KBM-7 (cell line): ENCODE data around the gene CEP164.
A peak's percentile ranks its signal among the peaks of the same experiment; 100 is the strongest.
"Not testable (repeated sequence)": the region's sequence is repeated elsewhere in the genome, so short reads cannot be mapped to it uniquely, and the experiment has no call there.

Experiments
- DNase-seq: peaks from one replicate; pipeline ENCODE4 v3.0.0-alpha.2; 2015
- in situ Hi-C: fragments of 300-500 bp; cut with MboI; formaldehyde crosslinking; loops from 2 replicates; pipeline ENCODE4 v1.14.3; 2020; ENCODE audit warnings: low sequenced_read_pairs, low pct_unique_long_range_greater_than_20kb, mixed read lengths

CEP164 gene

DNA sequence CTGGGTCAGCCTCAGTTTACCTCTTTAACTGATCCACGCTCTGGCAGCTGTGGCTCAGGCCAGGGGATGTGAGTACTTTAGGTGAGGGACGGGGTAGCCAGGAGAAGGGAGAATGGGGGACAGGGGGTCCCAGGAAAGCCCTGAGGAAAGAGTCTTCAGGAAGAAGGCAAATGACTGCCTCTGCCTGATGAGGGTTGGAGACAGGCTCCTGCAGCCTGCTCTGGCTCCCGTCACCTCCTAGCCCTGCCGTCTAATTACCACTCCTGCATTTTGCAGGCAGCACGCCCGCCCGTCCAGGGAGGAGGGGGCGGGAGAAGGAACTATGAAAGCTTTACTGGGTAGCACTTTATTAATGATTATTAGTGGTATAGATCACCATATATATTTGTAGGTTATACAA, 116.6 kb downstream of the CEP164 start:
- in situ Hi-C loops: loop anchor here (25.0 kb wide), 1 partner anchor 493 kb away; the partner anchor contains the start of gene TMPRSS13
- DNase-seq: no peak

DNA sequence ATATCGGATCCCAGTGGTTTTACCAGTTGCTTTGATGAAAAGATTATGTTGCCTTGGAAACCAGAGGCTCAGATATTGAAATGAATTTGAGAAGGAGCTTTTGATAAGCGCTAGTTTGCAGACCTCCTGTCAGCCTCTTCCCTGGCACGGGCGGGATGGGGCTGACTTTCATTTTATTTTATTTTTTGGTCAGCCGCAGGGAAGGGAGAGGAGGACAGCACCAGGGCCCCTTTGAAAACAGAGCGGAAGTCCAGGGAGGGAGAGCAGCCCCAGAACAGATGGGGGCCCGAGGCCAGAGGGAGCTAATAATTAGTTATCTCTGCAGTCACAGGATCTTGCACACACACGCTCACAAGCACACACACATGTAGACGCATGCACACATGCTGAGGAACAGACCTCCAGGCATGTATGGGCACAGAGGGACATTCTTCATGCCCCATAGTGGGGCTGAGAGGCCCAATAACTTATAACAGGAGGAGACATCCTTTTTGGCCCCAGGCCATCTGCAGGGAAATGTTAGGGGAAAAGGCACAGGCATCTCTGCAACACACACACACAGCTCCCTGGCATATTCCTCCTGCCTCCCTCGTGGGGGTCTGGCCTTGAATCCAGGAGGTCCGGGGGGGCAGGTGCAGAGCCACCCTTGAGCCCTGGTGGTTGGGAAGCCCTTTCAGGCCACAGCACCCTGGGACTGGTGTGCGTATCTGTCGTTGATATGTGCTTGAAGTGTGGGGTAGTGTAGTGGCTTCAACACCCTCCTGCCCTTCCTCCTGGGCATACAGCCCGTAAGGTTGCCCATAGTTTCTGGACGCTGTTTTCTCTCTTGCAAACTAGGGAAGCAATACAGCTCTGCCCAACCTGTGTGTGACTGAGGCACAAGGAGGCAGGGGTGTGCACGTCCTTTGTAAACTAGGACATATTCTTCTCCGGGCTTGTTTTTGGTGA, 117.3 kb downstream of the CEP164 start:
- in situ Hi-C loops: loop anchor here (25.0 kb wide), 1 partner anchor 492 kb away; the partner anchor contains the start of gene TMPRSS13
- no peak for DNase-seq

DNA sequence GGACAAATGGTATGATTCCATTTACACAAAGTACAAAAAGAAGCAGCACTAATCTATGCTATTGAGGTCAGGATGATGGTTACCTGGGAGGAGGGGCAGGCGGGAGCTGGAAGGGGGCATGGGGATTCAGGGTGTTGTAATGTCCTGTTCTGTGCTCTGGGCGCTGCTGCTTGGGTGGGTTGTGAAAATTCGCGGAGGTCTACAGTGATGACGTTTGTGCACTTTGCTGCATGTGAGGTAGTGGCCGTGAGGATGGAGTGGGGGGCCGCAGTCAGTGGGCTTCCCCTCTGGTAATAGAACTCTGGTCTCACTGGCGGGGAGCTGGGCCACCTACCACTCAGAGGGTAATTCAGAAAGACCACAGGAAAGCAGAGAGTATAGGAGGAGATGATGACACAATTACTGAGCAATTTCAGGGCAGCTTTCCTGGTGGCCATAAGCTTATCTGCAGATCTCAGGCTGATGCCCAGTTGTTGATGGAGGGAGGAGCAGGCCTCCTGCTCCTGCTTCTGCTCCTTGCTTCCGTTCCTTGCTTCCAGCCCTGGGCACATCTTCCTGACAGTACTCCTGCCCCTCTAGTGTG, 121.5 kb downstream of the CEP164 start:
- in situ Hi-C loops: loop anchor here (25.0 kb wide), 1 partner anchor 488 kb away; the partner anchor contains the start of gene TMPRSS13
- DNase-seq: no peak

DNA sequence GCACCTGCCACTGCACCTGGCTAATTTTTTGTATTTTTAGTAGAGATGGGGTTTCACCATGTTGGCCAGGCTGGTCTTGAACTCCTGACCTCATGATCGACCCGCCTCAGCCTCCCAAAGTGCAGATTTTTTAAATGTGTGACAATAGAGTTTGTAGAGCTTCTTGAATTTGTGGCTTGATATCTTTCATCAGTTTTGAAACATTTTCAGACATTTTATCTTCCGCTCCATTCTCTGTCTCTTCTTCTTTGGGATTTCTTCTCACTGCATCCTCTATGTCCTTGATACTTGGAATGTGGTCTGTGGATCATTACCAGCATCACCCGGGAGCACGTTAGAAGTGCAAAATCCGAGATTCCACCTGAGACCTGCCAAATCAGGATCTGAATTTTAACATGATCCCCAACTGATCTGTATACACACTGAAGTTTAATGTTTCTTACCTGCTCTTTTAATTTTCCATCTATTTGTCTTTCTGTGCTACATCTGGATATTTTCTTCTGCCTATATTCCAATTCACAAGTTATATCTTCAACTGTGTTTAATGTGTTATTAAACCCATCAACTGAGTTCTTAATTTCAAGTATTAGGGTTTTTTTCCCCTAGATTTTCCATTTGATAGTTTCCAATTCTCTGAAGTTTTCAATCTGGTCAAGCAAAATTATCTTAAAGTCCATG, 126.4 kb downstream of the CEP164 start:
- in situ Hi-C loops: no loop called here
- DNase-seq: no peak

DNA sequence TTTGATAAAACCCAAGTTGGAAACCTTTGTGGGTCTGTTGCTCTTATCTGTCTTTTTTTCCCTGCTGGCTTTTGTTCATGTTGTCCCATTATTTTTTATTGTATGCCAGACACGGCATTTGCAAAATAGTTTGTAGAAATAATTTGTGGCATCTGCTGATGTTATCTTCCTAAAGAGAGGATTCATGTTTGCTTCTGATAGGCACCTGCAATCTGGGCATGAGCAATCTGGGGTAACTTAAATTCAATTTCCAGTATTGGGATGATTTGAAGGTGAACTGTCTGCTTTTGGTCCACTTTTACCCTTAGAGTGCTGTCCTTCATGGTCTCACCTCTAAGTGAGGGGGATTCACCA, 126.9 kb downstream of the CEP164 start:
- DNase-seq: no peak
- in situ Hi-C loops: no loop called here

DNA sequence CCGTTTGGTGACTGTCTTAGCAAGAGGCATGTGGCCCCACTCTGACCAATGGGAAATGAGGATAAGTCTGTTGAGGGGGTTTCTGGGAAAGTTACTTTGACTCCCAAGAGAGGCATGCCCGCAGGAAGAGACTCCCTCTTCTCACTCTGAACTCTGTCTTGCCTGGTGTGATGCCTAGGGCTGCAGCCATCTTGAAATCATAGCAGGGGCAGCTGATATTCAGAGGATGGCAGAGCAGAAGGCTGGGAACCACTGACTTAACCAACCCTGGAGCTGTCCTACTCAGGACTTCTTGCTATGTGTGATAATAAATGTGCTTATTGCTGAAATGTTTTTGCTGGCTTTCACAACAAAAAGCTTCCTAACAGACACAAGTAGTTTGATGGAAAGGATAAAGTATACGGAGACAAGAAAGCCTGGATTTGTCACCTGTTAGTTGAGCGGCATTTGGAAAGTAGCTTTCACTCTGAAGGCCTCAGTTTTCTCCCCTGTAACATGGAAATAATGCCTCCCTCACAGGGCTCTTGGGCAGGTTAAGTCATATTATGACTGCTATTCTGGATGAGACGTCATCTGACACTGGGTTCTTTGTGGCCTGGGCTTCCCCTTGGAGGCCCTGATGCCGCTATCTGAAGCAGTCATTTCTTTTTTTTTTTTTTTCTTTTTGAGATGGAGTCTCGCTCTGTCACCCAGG, 128.5 kb downstream of the CEP164 start:
- in situ Hi-C loops: no loop called here
- no peak for DNase-seq

DNA sequence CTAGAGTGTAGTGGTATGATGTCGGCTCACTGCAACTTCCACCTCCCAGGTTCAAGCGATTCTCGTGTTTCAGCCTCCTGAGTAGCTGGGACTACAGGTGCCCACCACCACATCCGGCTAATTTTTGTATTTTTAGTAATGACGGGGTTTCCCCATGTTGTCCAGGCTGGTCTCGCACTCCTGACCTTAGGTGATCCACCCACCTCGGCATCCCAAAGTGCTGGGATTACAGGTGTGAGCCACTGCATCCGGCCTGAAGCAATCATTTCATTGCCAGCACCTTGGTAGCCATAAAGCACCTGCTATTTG, 129.0 kb downstream of the CEP164 start:
- in situ Hi-C loops, DNase-seq: not testable (repeated sequence)

DNA sequence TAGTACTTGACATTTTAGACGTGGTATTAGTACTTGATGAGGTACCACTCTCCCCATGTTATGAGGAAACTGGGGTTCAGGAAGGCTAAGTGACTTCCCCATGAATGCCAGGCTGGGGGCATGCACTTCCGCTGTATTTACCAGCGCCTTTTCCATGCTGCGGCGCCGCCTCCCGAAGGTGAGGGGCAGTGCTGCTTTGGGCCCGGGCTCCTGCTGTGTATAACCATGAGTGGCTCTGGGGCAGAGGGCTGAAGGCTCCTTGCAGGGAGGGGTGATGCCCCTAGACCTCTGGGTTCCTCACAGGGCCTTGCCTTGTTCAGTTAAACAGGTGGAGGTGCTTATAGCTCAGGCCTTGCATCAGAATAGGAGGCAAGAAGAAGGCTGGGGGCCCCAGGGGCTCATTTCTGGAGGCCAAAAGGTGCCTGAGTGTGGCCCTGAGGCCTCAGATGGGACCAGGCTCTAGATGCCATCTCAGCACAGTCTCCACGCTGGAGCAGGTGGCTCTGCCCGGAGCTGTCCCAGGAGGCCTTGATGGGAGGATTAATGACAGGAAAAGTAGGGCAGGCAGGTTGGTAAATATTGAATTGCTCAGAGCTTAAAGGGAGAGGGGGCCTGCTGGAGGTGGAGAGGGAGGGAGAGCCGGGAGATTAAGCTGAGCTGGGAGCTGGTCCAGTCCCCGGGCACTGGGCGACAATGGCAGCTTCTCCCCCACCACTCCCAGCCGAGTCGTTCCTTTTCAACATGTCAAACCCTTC, 129.6 kb downstream of the CEP164 start:
- in situ Hi-C loops: no loop called here
- DNase-seq: no peak

DNA sequence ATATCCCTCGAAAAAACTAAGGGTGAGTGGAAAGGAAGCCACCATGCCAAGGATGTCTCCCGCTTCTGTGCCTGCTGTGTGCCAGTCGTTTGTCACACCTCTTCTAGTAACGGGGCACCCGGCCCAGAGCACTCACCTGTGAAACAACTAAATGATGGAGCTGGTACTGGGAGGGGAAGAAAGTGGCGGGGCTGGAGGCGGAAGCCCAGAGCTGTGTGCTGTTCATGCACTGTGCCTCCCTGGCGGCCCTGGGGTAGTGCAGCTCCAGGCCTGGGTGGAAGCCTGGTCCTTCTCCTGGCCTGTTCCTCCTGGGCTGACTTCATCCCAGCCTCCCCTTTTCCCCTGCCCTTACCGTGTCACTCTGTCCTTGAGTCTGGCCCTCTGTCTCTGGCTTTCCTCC, 130.2 kb downstream of the CEP164 start:
- DNase-seq: no peak
- in situ Hi-C loops: no loop called here

DNA sequence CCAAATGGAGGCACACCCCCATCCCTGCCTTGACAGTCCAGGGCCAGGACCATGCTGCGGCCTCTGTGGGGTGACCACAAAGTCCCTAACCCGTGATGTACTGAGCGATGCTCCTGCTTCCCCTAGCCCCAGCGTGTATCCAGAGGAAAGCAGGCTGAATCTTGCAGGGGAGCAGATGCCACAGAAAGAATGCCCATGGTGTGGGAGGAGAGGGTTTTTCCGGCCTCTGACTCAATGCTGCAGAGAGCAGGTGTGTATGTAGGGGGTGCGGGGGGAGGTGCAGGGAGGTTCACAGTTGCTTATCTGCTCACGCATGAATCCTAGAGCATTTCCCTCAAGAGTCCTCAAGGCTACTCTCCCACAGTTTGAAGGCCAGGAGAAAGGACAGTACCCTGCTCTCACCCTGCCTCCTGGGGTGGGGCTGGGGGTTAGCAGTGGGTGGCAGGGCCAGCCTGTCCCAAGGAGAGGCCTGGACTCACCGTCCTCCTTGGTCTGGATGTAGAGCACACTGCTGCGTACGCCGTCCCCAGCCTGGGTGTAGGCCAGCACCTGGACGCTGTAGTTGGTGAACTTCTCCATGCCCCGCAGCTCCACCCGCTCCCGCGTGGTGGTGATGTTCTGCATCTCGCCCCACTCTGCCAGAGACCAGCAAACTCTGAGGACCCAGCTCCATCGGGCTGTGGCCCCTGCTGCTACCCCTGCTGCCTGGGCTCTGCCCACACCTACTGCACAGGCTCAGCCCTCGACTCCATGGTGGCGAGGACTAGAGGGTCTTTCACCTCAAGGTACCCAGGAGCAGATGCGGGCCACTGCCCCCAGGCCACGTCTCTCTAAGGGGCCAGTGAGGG, 130.8 kb downstream of the CEP164 start:
- in situ Hi-C loops: no loop called here
- no peak for DNase-seq

DNA sequence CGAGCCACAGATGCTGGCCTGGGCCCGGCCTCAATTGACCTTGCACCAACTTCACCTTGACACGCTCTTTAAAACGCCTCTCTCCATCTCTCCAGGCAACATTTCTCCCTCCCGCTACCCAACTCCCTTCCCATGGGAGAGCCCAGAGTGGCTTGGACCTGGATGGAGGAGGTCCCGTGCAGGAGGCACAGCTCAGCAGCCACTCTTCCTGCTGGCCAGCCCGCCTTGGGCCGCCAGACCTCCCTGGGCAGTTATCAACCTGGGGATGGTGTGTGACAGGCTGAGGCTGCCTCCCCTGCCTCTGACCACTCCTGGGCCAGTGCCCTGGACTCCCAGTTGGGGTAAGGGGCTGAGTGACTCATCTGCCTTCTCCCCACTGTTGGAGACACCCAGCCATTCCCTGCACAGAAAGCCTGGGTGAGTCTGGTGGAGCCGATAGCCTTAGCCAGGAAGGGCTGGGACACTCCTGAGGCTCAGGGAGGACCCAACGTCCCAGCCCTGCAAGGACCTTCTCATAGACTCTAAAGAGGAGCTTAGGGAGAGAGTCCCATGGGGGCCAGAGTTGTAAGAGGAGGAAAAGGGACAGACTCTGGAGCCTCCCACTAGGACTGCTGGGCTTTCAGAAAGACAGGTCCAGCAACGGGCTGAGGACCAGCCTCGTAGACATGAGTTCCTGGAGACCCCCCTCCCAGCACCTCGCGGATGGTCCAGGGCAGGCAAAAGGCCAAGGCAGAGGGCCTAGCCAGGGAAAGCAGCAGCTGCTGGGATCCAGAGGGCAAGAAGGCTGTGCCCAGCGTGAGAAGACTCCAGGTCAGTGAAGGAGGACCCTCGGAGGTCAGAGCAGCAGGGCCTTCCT, 131.7 kb downstream of the CEP164 start:
- DNase-seq: no peak
- in situ Hi-C loops: no loop called here

DNA sequence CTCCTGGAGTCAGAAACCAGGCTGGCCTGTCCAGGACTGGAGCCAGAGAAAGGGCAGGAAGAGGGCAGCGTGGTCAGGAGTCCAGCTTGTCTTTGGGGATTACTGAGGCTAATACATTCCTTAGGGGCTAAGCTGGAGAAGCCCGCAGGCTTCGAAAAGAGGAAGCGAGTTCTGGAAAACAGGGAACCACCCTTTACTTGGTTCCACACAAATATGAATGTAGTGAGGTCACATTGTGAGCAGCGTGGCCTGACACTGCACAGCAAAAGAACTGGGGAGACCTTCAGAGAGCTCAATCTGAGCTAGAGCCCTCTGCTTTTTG, 132.3 kb downstream of the CEP164 start:
- in situ Hi-C loops: no loop called here
- DNase-seq: peak; percentile 16

DNA sequence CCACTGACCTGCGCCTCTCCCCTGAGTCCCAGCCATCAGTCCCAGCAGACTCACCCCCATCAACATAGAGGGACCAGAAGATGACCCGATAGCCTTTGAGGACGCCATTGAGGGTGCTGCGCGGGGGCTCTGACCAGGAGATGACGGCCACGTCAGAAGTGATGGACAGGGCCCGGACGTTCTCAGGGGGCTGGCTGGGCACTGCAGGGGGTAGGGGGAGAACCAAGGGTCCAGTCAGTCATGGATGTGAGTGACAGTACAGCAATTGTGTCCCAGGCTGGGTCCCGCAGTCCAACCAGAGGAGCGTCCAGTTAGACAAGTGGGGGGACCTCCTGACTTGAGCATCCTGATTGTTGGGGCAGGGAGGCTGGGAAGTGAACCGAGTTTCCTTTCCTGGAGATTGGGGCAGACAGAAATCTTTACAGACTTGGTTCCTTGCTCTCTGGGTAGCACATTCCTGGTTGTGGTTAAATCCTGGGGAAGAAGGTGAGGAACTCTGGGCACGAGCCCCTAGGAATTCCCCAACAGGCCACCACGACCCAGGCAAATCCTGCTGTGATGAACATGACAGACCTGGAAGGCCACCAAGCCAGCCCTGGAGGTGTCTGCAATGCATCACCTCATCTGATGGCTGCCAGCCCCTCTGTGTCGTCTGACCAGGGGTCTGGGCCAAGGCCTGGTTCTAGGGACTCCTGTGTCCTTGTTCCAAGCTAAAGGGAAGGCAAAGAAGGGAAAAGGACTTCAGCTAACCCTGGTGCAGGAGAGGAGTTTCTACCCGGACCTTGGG, 133.9 kb downstream of the CEP164 start:
- in situ Hi-C loops: no loop called here
- no peak for DNase-seq

DNA sequence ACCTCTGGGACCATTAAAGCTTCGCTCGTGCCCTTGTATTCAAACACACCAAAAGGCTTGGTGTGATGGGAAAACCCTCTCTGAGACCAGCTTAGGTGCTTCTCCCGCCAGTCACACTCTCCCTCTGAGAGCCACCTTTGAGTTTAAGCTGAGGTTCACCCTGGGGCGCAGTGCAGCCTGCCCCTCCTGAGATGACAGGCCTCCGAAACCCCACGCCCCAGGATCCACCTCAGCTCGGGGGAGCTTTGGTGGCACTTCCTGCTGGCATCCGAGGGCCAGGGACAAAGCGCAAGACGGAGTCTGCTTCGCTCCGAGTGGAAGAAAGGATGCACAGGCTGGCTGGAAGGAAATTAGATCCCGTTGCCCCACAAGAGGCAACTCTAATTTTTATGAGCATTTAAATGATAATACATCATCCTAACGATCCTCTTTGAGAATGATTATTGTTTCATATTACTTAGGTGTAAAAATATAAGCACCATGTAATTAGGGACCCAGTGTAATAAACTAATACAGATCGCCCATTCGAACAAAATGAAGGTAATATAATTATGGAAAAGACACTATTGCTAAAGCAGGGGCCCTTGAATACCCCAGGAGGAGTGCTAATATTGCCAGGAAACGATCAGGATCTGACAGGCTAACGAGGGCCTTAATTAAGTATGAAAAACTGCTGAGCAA, 134.7 kb downstream of the CEP164 start:
- in situ Hi-C loops: no loop called here
- no peak for DNase-seq

DNA sequence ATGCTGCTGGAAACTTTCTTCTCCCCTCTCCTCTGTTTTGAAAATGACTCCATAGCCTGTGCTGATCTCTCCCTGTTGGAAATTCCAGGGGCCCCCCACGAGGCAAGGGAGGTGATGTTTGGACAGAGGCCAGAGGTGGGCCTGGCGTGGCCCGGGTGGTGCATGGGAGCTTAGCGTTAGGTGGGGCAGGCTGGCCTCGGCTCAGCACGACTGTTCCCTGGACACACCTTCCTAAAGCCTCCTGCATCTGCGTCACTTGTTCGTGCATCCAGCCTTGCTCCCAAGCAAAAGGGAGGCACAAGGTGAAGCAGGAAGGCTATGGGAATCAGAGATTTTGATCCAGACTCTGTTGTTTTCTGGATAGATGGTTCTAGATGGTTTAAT, 135.2 kb downstream of the CEP164 start:
- in situ Hi-C loops: no loop called here

More for the DNA sequence above, 135.2 kb downstream of the CEP164 start:
- DNase-seq: no peak
